WERI-Rb-1 (cell line): Measurements from ENCODE around the gene EHBP1.

Source experiments
- DNase-seq: peaks from one replicate; pipeline ENCODE4 v3.0.0-alpha.2; 2020
- H3K27ac ChIP-seq: fragments of 250-450 bp; sonication (Bioruptor Pico); 2 replicates; pipeline ENCODE4 v1.5.1; 2020; ENCODE audit warnings: mild to moderate bottlenecking, moderate library complexity
- H3K27me3 ChIP-seq: fragments of 250-450 bp; sonication (Bioruptor Pico); 2 replicates; pipeline ENCODE4 v1.5.1; 2021; ENCODE audit warnings: mild to moderate bottlenecking, low read depth, moderate library complexity; ENCODE audit not compliant: insufficient read depth, severe bottlenecking
- H3K36me3 ChIP-seq: fragments of 250-450 bp; sonication (Bioruptor Pico); 2 replicates; pipeline ENCODE4 v1.5.1; 2020; ENCODE audit warnings: mild to moderate bottlenecking, moderate library complexity
- H3K4me3 ChIP-seq: 2 replicates; pipeline ENCODE4 v1.5.1; 2011; ENCODE audit warnings: low read depth, mild to moderate bottlenecking, control low read depth, low read length
- H3K9me3 ChIP-seq: fragments of 250-450 bp; sonication (Bioruptor Pico); 2 replicates; pipeline ENCODE4 v1.5.1; 2021; ENCODE audit warnings: mild to moderate bottlenecking, moderate library complexity; ENCODE audit not compliant: severe bottlenecking
- CTCF ChIP-seq: IDR thresholded peaks from 2 replicates; pipeline ENCODE4 v1.5.1; 2011; ENCODE audit warnings: low read depth, mild to moderate bottlenecking, control low read depth, inconsistent platforms, low read length

The EHBP1 gene

GRCh38 chr2:62856228-62857040 is 150.9 kb downstream of the EHBP1 start:
- no peaks in the 10 kb centered on the region for H3K9me3 ChIP-seq
- DNase-seq = no peak
- no peak overlapping the region for H3K27ac ChIP-seq
- no peak overlapping the region for H3K4me3 ChIP-seq
- no peaks in the 10 kb centered on the region for H3K27me3 ChIP-seq
- H3K36me3 ChIP-seq = no peaks in the 10 kb centered on the region
- no peak for TF ChIP-seq CTCF

GRCh38 chr2:62857139-62857931 is 151.8 kb downstream of the EHBP1 start:
- no peaks in the 10 kb centered on the region for H3K27me3 ChIP-seq
- no peak overlapping the region for H3K4me3 ChIP-seq
- H3K9me3 ChIP-seq = no peaks in the 10 kb centered on the region
- DNase-seq = no peak
- no peaks in the 10 kb centered on the region for H3K36me3 ChIP-seq
- no peak overlapping the region for H3K27ac ChIP-seq
- TF ChIP-seq CTCF = no peak

GRCh38 chr2:62858231-62858832 is 152.8 kb downstream of the EHBP1 start:
- no peak overlapping the region for H3K4me3 ChIP-seq
- no peak overlapping the region for H3K27ac ChIP-seq
- no peaks in the 10 kb centered on the region for H3K27me3 ChIP-seq
- no peaks in the 10 kb centered on the region for H3K9me3 ChIP-seq
- no peaks in the 10 kb centered on the region for H3K36me3 ChIP-seq
- no peak for TF ChIP-seq CTCF
- no peak for DNase-seq

GRCh38 chr2:62868947-62869346 is 163.4 kb downstream of the EHBP1 start:
- DNase-seq = no peak
- H3K27ac ChIP-seq = no peak overlapping the region
- no peaks in the 10 kb centered on the region for H3K9me3 ChIP-seq
- H3K36me3 ChIP-seq = peaks cover 5% of the 10 kb centered on the region
- H3K27me3 ChIP-seq = no peaks in the 10 kb centered on the region
- no peak overlapping the region for H3K4me3 ChIP-seq
- no peak for TF ChIP-seq CTCF

- no peak overlapping the region for H3K4me3 ChIP-seq
- no peaks in the 10 kb centered on the region for H3K9me3 ChIP-seq
- no peak overlapping the region for H3K27ac ChIP-seq
- peaks cover 15% of the 10 kb centered on the region for H3K36me3 ChIP-seq
- no peaks in the 10 kb centered on the region for H3K27me3 ChIP-seq
- no peak for DNase-seq
- no peak for TF ChIP-seq CTCF
Observed at GRCh38 chr2:62870966-62871365, 165.5 kb downstream of the EHBP1 start.
